GM12874 (cell line): ENCODE results near the gene KCNJ18.

Experiments
- CTCF ChIP-seq: IDR thresholded peaks from 2 replicates; pipeline ENCODE4 v1.5.1; 2011; ENCODE audit warnings: low read depth, mild to moderate bottlenecking, control low read depth, low read length, moderate library complexity; ENCODE audit not compliant: insufficient read depth

KCNJ18 gene

GRCh38 chr17:21679256-21680146 lies 12.8 kb upstream of the KCNJ18 start:
- no peak for TF ChIP-seq CTCF

GRCh38 chr17:21680366-21680765 lies 12.0 kb upstream of the KCNJ18 start:
- no peak for TF ChIP-seq CTCF

- TF ChIP-seq CTCF = no peak
Observed at GRCh38 chr17:21686165-21687015, 5.9 kb upstream of the KCNJ18 start.

GRCh38 chr17:21687136-21687953 lies 5.0 kb upstream of the KCNJ18 start:
- no peak for TF ChIP-seq CTCF

- TF ChIP-seq CTCF = no peak
Observed at GRCh38 chr17:21688293-21688949, 3.9 kb upstream of the KCNJ18 start.

- no peak for TF ChIP-seq CTCF
Observed at GRCh38 chr17:21689604-21690003, 2.7 kb upstream of the KCNJ18 start.
